Activated CD8-positive, alpha-beta memory T cell treated with anti-CD3 and anti-CD28 coated beads, Interleukin-2, amount 50 U/mL, for 1 hour (primary cell): ENCODE results near the gene KLF15.

ENCODE experiments used
- DNase-seq: peaks from one replicate; pipeline ENCODE4 v3.0.0-alpha.2; 2020; ENCODE audit errors: extremely low read depth

The KLF15 gene

GRCh38 chr3:126306397-126306796 lies 50.8 kb downstream of the KLF15 start:
- no peak for DNase-seq

- no peak for DNase-seq
Measured at GRCh38 chr3:126305427-126305826, 51.8 kb downstream of the KLF15 start.

GRCh38 chr3:126304704-126305103 lies 52.5 kb downstream of the KLF15 start:
- no peak for DNase-seq

GRCh38 chr3:126304291-126304690 lies 52.9 kb downstream of the KLF15 start:
- DNase-seq, result no peak

GRCh38 chr3:126303272-126303671 lies 53.9 kb downstream of the KLF15 start:
- DNase-seq, result no peak

GRCh38 chr3:126300761-126301481 lies 56.3 kb downstream of the KLF15 start:
- DNase-seq, result no peak

- DNase-seq, result no peak
Measured at GRCh38 chr3:126300001-126300760, 57.0 kb downstream of the KLF15 start.

GRCh38 chr3:126295407-126295939 lies 61.7 kb downstream of the KLF15 start:
- no peak for DNase-seq

- no peak for DNase-seq
Measured at GRCh38 chr3:126294211-126294808, 62.9 kb downstream of the KLF15 start.

GRCh38 chr3:126293370-126294082 lies 63.7 kb downstream of the KLF15 start:
- DNase-seq, result no peak
